ES-I3 (cell line): Measurements from ENCODE around the gene ANKRD55.
"Not testable (repeated sequence)": the region's sequence is repeated elsewhere in the genome, so short reads cannot be mapped to it uniquely, and the experiment has no call there.

Source experiments
- H3K36me3 ChIP-seq: 2 replicates; pipeline ENCODE4 v1.6.1; 2013; ENCODE audit warnings: mild to moderate bottlenecking, low read length, control low read depth, moderate library complexity; ENCODE audit not compliant: insufficient read depth
- H3K4me1 ChIP-seq: 2 replicates; pipeline ENCODE4 v1.6.1; 2013; ENCODE audit warnings: mild to moderate bottlenecking, control low read depth, low read length; ENCODE audit not compliant: insufficient read depth
- H3K9ac ChIP-seq: 2 replicates; pipeline ENCODE4 v1.6.1; 2013; ENCODE audit warnings: low read depth, mild to moderate bottlenecking, low read length, moderate library complexity
- H3K9me3 ChIP-seq: 2 replicates; pipeline ENCODE4 v1.6.1; 2013; ENCODE audit warnings: mild to moderate bottlenecking, low read length, moderate library complexity; ENCODE audit not compliant: control insufficient read depth, insufficient read depth

Gene ANKRD55

GRCh38 chr5:56160723-56161438 is 72.2 kb downstream of the ANKRD55 start:
- Histone ChIP-seq H3K9me3 (no peaks in the 10 kb centered on the region), H3K9ac (no peak overlapping the region), H3K4me1 (peaks cover 37% of the 10 kb centered on the region), H3K36me3 (no peaks in the 10 kb centered on the region)

- Histone ChIP-seq H3K9me3 (no peaks in the 10 kb centered on the region), H3K4me1 (peaks cover 46% of the 10 kb centered on the region), H3K9ac (no peak overlapping the region), H3K36me3 (no peaks in the 10 kb centered on the region)
Observed at GRCh38 chr5:56159521-56159947, 73.6 kb downstream of the ANKRD55 start.

- Histone ChIP-seq H3K9me3 (no peaks in the 10 kb centered on the region), H3K36me3 (no peaks in the 10 kb centered on the region), H3K4me1 (peaks cover 46% of the 10 kb centered on the region), H3K9ac (no peak overlapping the region)
Observed at GRCh38 chr5:56158331-56158960, 74.7 kb downstream of the ANKRD55 start.

- peak overlapping the region; percentile 25; the same call in 1 of the 2 replicates for H3K9ac ChIP-seq
- not testable (repeated sequence) for H3K36me3 ChIP-seq, H3K9me3 ChIP-seq
- H3K4me1 ChIP-seq, result peaks cover 48% of the 10 kb centered on the region
Observed at GRCh38 chr5:56157191-56157621, 75.9 kb downstream of the ANKRD55 start.

- H3K9ac ChIP-seq, H3K36me3 ChIP-seq, H3K9me3 ChIP-seq: not testable (repeated sequence)
- peaks cover 44% of the 10 kb centered on the region for H3K4me1 ChIP-seq
Observed at GRCh38 chr5:56156585-56157190, 76.4 kb downstream of the ANKRD55 start.

- no peaks in the 10 kb centered on the region for H3K36me3 ChIP-seq
- H3K9ac ChIP-seq, result no peak overlapping the region
- no peaks in the 10 kb centered on the region for H3K9me3 ChIP-seq
- H3K4me1 ChIP-seq, result peaks cover 41% of the 10 kb centered on the region
Observed at GRCh38 chr5:56155992-56156584, 77.0 kb downstream of the ANKRD55 start.

GRCh38 chr5:56154732-56155484 is 78.2 kb downstream of the ANKRD55 start:
- Histone ChIP-seq H3K4me1 (peaks cover 37% of the 10 kb centered on the region), H3K9me3 (no peaks in the 10 kb centered on the region), H3K36me3 (no peaks in the 10 kb centered on the region), H3K9ac (no peak overlapping the region)

- H3K9ac ChIP-seq, result no peak overlapping the region
- no peaks in the 10 kb centered on the region for H3K36me3 ChIP-seq
- H3K9me3 ChIP-seq, result no peaks in the 10 kb centered on the region
- H3K4me1 ChIP-seq, result peaks cover 24% of the 10 kb centered on the region
Observed at GRCh38 chr5:56152437-56152836, 80.7 kb downstream of the ANKRD55 start.

GRCh38 chr5:56150756-56151155 is 82.4 kb downstream of the ANKRD55 start:
- not testable (repeated sequence) for H3K9me3 ChIP-seq, H3K9ac ChIP-seq, H3K36me3 ChIP-seq
- H3K4me1 ChIP-seq, result peaks cover 12% of the 10 kb centered on the region; the same call in 1 of the 2 replicates

GRCh38 chr5:56148453-56148971 is 84.6 kb downstream of the ANKRD55 start:
- H3K36me3 ChIP-seq, result no peaks in the 10 kb centered on the region
- H3K9ac ChIP-seq, result no peak overlapping the region
- H3K4me1 ChIP-seq, result peaks cover 4% of the 10 kb centered on the region; the same call in 1 of the 2 replicates
- no peaks in the 10 kb centered on the region for H3K9me3 ChIP-seq

- Histone ChIP-seq H3K36me3 (no peaks in the 10 kb centered on the region), H3K4me1 (peaks cover 4% of the 10 kb centered on the region), H3K9me3 (no peaks in the 10 kb centered on the region), H3K9ac (no peak overlapping the region)
Observed at GRCh38 chr5:56147659-56148230, 85.4 kb downstream of the ANKRD55 start.

GRCh38 chr5:56147106-56147505 is 86.0 kb downstream of the ANKRD55 start:
- Histone ChIP-seq H3K36me3 (no peaks in the 10 kb centered on the region), H3K9me3 (no peaks in the 10 kb centered on the region), H3K9ac (no peak overlapping the region), H3K4me1 (no peaks in the 10 kb centered on the region; the same call in 1 of the 2 replicates)

GRCh38 chr5:56146674-56147073 is 86.5 kb downstream of the ANKRD55 start:
- H3K9me3 ChIP-seq, result no peaks in the 10 kb centered on the region
- no peaks in the 10 kb centered on the region for H3K36me3 ChIP-seq
- no peak overlapping the region for H3K9ac ChIP-seq
- H3K4me1 ChIP-seq, result no peaks in the 10 kb centered on the region; the same call in 1 of the 2 replicates
